Stimulated activated CD4-positive, alpha-beta T cell treated with anti-CD3 and anti-CD28 coated beads, Interleukin-15, amount 100 ng/mL, for 1 hour (primary cell): ENCODE data around the gene TCF7.

ENCODE experiments used
- DNase-seq, 2 donors: peaks; one replicate each; pipeline ENCODE4 v3.0.0-alpha.2; 2020; ENCODE audit warnings: low read depth in 1 of 2, low spot score in 1 of 2

Gene TCF7

GRCh38 chr5:134112726-134113362 lies 1.6 kb upstream of the TCF7 start:
- DNase-seq = no peak

- no peak for DNase-seq
Measured at GRCh38 chr5:134113363-134113889, 1.1 kb upstream of the TCF7 start.

- DNase-seq = peak; percentile 64 to 73
Measured at GRCh38 chr5:134114886-134115805, 665 bp downstream of the TCF7 start.

- no peak for DNase-seq
Measured at GRCh38 chr5:134115806-134116175, 1.3 kb downstream of the TCF7 start.

- no peak for DNase-seq
Measured at GRCh38 chr5:134116286-134116685, 1.8 kb downstream of the TCF7 start.

- no peak for DNase-seq
Measured at GRCh38 chr5:134116789-134117761, 2.6 kb downstream of the TCF7 start.

GRCh38 chr5:134118212-134118835 lies 3.8 kb downstream of the TCF7 start:
- no peak for DNase-seq

GRCh38 chr5:134119720-134120119 lies 5.2 kb downstream of the TCF7 start:
- no peak for DNase-seq

- DNase-seq = no peak
Measured at GRCh38 chr5:134120386-134121138, 6.1 kb downstream of the TCF7 start.

GRCh38 chr5:134122530-134122929 lies 8.0 kb downstream of the TCF7 start:
- no peak for DNase-seq

- DNase-seq = no peak
Measured at GRCh38 chr5:134123360-134123759, 8.9 kb downstream of the TCF7 start.

- DNase-seq = no peak
Measured at GRCh38 chr5:134124289-134125038, 10.0 kb downstream of the TCF7 start.

- DNase-seq = no peak
Measured at GRCh38 chr5:134125039-134126015, 10.8 kb downstream of the TCF7 start.

GRCh38 chr5:134127376-134127861 lies 12.9 kb downstream of the TCF7 start:
- no peak for DNase-seq

GRCh38 chr5:134127988-134128647 lies 13.6 kb downstream of the TCF7 start:
- no peak for DNase-seq

GRCh38 chr5:134128648-134128995 lies 14.1 kb downstream of the TCF7 start:
- DNase-seq = no peak
